Karpas-422 (cell line): Measurements from ENCODE around the gene ELMO3. TPM values are rescaled to one million over a fixed set of nuclear protein-coding genes. Genes with fewer than 3 reads are reported as not detected.

Source experiments
- DNase-seq: peaks from one replicate; pipeline ENCODE4 v3.0.0-alpha.2; 2015
- H2AFZ ChIP-seq: fragments of 200-600 bp; sonication (generic); 2 replicates; pipeline ENCODE4 v1.6.1; 2014; ENCODE audit warnings: antibody characterized with exemption, low read length, mixed read lengths
- H3K27ac ChIP-seq: fragments of 200-600 bp; sonication (generic); 2 replicates; pipeline ENCODE4 v1.5.1; 2014; ENCODE audit warnings: mild to moderate bottlenecking, low read length, moderate library complexity
- H3K27me3 ChIP-seq: fragments of 200-600 bp; sonication (generic); 2 replicates; pipeline ENCODE4 v1.6.1; 2014; ENCODE audit warnings: low read length, mixed read lengths
- H3K36me3 ChIP-seq: fragments of 200-600 bp; sonication (generic); 2 replicates; pipeline ENCODE4 v1.6.1; 2014; ENCODE audit warnings: low read length, mixed read lengths; ENCODE audit not compliant: insufficient read depth
- H3K4me1 ChIP-seq: fragments of 200-600 bp; sonication (generic); 2 replicates; pipeline ENCODE4 v1.6.1; 2014; ENCODE audit warnings: mild to moderate bottlenecking, low read length, mixed read lengths
- H3K4me2 ChIP-seq: fragments of 200-600 bp; sonication (generic); 2 replicates; pipeline ENCODE4 v1.6.1; 2014; ENCODE audit warnings: low read length, low read depth, mild to moderate bottlenecking; ENCODE audit not compliant: poor library complexity, severe bottlenecking
- H3K4me3 ChIP-seq: fragments of 200-600 bp; sonication (generic); 2 replicates; pipeline ENCODE4 v1.5.1; 2014; ENCODE audit warnings: mild to moderate bottlenecking, antibody characterized with exemption, low read length, mixed read lengths
- H3K79me2 ChIP-seq: fragments of 200-600 bp; sonication (generic); 2 replicates; pipeline ENCODE4 v1.6.1; 2014; ENCODE audit warnings: mild to moderate bottlenecking, low read length, mixed read lengths
- H3K9ac ChIP-seq: fragments of 200-600 bp; sonication (generic); 2 replicates; pipeline ENCODE4 v1.6.0; 2014; ENCODE audit warnings: low read length
- H3K9me2 ChIP-seq: fragments of 200-600 bp; sonication (generic), shearing (Covaris generic); replicated peaks from 2 replicates; pipeline ENCODE4 v1.6.0; 2014; ENCODE audit warnings: mild to moderate bottlenecking, low read length, moderate library complexity; ENCODE audit not compliant: insufficient read depth
- H3K9me3 ChIP-seq: fragments of 300-700, 200-600 bp; sonication (generic); 2 replicates; pipeline ENCODE4 v1.6.1; 2014; ENCODE audit warnings: low read length, mixed read lengths
- H4K20me1 ChIP-seq: fragments of 200-600 bp; sonication (generic); 2 replicates; pipeline ENCODE4 v1.6.1; 2014; ENCODE audit warnings: mild to moderate bottlenecking, antibody characterized with exemption, low read length, low read depth; ENCODE audit not compliant: insufficient read depth
- total RNA-seq: library from RNA; depleted of rRNA; stranded (reverse); fragments of >200 nt; shearing (Covaris generic); gene quantifications from 2 replicates; pipeline ENCODE4 v1.2.3, GENCODE V29; 2014; ENCODE audit warnings: low replicate concordance

Gene ELMO3
- total RNA-seq, 1 experiment from 2014 or later, result 0.82 TPM

DNA sequence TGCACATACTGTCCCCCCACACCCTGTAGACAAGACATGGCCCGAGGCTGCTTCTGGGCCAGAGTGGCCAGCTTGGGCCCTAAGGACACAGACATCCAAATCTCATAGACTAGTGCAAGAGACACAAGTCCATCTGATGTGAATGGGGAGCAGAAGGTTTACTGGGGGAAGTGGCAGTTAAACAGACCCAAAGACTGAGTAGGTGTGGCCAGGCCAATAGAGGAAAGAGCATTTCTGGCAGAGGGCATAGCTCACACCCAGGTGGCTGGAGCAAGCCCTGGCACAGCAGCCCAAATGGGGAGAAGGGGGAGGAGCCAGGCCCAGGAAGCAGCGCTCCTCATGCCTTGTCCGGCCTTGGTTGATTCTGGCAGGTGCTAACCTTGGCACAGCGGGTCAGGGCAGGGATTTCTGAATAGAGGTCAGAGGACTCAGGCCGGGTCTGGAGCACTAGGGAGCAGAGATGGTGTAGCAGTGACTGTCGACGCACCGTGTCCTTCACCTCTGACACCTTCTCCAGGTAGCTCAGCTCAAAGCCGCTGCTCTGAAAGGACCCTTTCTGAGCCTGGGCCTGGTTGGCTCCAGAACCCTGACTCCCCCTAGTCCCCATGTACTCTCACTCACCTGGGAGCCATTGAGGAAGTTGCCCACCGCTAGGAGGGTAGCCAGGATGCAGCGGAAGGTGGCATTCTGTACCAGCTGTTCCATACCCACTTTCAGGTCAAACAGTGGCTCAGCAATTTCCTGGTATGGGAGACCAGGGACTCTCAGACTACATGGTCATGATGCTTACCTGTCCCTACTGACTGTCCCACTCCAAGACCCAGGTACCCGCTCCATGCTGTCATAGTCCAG, 32.1 kb downstream of the ELMO3 start:
- H3K27ac ChIP-seq, result no peak overlapping the region
- peaks cover 27% of the 10 kb centered on the region for H3K79me2 ChIP-seq
- H3K36me3 ChIP-seq, result peaks cover 15% of the 10 kb centered on the region; the same call in 1 of the 2 replicates
- H3K4me3 ChIP-seq, result no peak overlapping the region
- H3K4me1 ChIP-seq, result peaks cover 14% of the 10 kb centered on the region
- H4K20me1 ChIP-seq, result peaks cover 12% of the 10 kb centered on the region; the same call in 1 of the 2 replicates
- no peaks in the 10 kb centered on the region for H3K9me2 ChIP-seq
- H2AFZ ChIP-seq, result no peak overlapping the region
- no peaks in the 10 kb centered on the region for H3K9me3 ChIP-seq
- H3K27me3 ChIP-seq, result no peaks in the 10 kb centered on the region
- DNase-seq, result no peak
- H3K4me2 ChIP-seq, result no peak overlapping the region
- no peak overlapping the region for H3K9ac ChIP-seq

DNA sequence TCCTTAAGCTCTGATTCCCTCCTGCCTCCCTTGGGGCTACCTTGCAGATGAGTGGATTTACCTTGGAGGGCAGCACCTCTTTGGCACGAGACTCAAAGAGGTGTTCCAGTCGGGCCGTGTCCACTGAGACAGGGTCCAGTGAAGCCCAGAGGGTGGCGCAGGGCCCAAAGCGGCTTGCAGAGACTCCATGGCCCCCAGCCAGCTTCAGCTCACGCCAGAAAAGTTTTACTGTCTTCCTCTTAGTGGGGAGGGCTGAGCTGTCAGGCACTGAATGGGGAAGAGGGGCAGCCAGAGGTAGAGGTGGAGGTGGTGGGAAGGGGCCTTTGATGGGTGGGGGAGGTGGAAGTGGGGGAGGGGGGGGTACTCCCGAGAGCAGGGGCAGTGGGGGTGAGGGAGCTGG, 34.7 kb downstream of the ELMO3 start:
- Histone ChIP-seq H3K9ac (no peak overlapping the region), H3K4me3 (no peak overlapping the region), H3K9me2 (no peaks in the 10 kb centered on the region), H3K79me2 (peaks cover 6% of the 10 kb centered on the region), H3K27ac (no peak overlapping the region), H3K4me1 (no peaks in the 10 kb centered on the region), H2AFZ (no peak overlapping the region), H3K9me3 (no peaks in the 10 kb centered on the region), H3K4me2 (no peak overlapping the region), H3K27me3 (no peaks in the 10 kb centered on the region), H4K20me1 (peaks cover 6% of the 10 kb centered on the region; the same call in 1 of the 2 replicates), H3K36me3 (peaks cover 24% of the 10 kb centered on the region)
- DNase-seq, result no peak

DNA sequence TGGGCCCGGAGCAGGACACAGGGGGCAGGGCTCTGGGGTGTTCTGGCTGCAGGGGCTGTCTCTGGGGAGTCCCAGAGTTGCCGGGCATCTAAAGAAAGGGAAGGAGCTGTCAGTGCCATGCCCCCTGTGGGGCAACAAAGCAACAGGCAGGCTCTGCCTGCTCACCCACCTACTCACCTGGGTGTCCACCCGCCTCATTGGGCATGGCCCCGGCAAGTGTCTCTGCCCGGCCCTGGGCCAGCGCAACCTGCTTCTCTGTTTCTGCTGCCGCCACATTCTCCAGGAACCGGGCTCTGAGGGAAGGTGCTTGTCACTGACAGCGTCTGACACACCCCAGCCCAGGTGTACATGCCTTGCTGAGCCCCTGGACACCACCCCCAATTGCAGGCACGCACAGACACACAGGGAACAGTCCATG, 35.3 kb downstream of the ELMO3 start:
- no peaks in the 10 kb centered on the region for H3K9me3 ChIP-seq
- DNase-seq, result no peak
- no peaks in the 10 kb centered on the region for H3K9me2 ChIP-seq
- peaks cover 18% of the 10 kb centered on the region for H3K36me3 ChIP-seq
- peaks cover 6% of the 10 kb centered on the region; the same call in 1 of the 2 replicates for H4K20me1 ChIP-seq
- 0 out of 2 replicates have a peak, but pooled peaks cover under 1% of the 10 kb centered on the region for H3K79me2 ChIP-seq
- H3K9ac ChIP-seq, result no peak overlapping the region
- H3K4me2 ChIP-seq, result no peak overlapping the region
- H3K27ac ChIP-seq, result no peak overlapping the region
- no peaks in the 10 kb centered on the region for H3K27me3 ChIP-seq
- H3K4me1 ChIP-seq, result no peaks in the 10 kb centered on the region
- no peak overlapping the region for H3K4me3 ChIP-seq
- no peak overlapping the region for H2AFZ ChIP-seq

DNA sequence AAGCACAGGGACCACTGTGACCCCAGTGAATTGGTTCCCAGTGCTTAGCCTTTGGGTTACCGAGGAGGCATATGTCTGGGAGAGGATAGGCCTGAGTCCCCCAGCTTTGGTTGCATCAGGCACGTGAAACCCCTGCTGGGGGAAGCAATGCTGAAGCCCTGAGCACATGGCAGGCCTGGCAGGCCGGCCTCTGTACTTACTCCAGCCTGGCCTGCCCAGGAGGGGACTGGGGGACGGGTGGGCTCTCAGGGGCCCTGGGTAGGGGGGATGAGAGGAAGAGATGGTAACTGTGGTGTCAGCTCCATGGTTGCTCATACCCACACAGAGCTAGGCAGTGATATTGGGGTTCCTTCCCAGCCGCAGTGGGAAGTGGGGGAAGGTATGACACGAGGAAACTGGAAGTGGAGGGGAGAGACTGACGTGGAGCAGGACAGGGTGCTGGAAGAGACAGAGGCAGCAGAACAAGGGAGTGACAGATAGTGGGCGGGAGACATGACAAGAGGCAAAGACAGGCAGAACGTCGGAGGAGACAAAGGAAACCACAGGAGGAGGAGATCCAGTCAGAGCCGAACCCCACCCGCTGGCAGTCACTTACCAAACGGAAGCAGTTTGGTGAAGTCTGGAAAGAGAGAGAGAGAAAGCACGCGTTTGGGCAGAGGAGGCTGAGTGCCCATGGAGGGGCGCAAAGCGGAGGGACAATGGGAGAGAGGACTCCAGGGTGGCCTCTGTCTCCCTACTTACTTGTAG, 37.1 kb downstream of the ELMO3 start:
- Histone ChIP-seq H3K4me3 (no peak overlapping the region), H3K79me2 (no peaks in the 10 kb centered on the region), H3K4me2 (no peak overlapping the region), H2AFZ (no peak overlapping the region), H3K9me2 (no peaks in the 10 kb centered on the region), H3K9me3 (no peaks in the 10 kb centered on the region), H3K27ac (no peak overlapping the region), H3K9ac (no peak overlapping the region), H3K27me3 (no peaks in the 10 kb centered on the region), H3K4me1 (no peaks in the 10 kb centered on the region), H4K20me1 (peaks cover 10% of the 10 kb centered on the region; the same call in 1 of the 2 replicates), H3K36me3 (peaks cover 15% of the 10 kb centered on the region; the same call in 1 of the 2 replicates)
- DNase-seq, result no peak

DNA sequence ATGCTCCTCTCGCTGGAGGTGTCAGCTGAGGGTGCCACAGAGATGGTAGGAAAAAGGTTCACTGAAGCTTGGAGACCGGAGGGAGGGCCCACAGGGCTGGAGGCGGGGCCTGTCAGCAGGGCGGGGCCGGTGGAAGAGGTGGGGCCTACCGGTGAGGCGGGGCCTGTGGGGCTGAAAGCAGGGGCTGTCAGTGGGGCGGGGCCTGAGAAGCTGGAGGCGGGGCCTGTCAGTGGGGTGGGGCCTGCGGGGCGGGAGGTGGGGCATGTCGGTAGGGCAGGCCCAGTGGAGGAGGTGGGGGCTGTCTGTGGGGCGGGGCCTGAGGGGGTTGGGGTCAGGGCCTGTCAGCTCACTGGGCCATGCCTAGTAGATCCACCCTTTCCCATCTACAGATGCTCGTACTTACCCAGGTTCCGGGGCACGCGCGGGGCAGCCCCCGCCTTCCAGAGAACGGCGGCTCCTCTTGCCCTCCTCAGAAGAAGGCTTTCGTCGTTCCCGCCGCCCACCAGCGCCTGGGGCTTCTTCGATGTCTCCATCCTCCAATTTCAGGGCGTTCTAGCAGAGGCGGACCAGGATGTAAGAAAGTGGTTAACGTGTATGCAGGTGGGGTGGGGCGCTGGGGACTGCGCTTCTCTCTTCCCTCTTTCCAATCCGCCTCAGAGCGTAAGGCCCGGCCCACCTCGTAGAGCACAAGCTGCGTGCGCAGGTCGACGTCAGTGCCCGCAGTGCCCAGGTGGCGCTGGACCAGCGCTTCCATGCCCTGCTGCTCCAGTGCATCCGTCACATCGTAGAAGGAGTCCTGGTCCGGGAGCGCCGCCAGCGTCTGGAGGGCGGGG, 37.8 kb downstream of the ELMO3 start:
- H3K4me2 ChIP-seq, result no peak overlapping the region
- peaks cover 10% of the 10 kb centered on the region; the same call in 1 of the 2 replicates for H3K36me3 ChIP-seq
- no peak overlapping the region for H3K9ac ChIP-seq
- no peak overlapping the region for H3K27ac ChIP-seq
- H3K9me2 ChIP-seq, result no peaks in the 10 kb centered on the region
- H3K9me3 ChIP-seq, result no peaks in the 10 kb centered on the region
- H3K4me3 ChIP-seq, result no peak overlapping the region
- peaks cover 10% of the 10 kb centered on the region; the same call in 1 of the 2 replicates for H4K20me1 ChIP-seq
- no peak overlapping the region for H2AFZ ChIP-seq
- H3K4me1 ChIP-seq, result peaks cover 6% of the 10 kb centered on the region
- peaks cover 3% of the 10 kb centered on the region; the same call in 1 of the 2 replicates for H3K79me2 ChIP-seq
- DNase-seq, result peak; percentile 94
- H3K27me3 ChIP-seq, result no peaks in the 10 kb centered on the region

DNA sequence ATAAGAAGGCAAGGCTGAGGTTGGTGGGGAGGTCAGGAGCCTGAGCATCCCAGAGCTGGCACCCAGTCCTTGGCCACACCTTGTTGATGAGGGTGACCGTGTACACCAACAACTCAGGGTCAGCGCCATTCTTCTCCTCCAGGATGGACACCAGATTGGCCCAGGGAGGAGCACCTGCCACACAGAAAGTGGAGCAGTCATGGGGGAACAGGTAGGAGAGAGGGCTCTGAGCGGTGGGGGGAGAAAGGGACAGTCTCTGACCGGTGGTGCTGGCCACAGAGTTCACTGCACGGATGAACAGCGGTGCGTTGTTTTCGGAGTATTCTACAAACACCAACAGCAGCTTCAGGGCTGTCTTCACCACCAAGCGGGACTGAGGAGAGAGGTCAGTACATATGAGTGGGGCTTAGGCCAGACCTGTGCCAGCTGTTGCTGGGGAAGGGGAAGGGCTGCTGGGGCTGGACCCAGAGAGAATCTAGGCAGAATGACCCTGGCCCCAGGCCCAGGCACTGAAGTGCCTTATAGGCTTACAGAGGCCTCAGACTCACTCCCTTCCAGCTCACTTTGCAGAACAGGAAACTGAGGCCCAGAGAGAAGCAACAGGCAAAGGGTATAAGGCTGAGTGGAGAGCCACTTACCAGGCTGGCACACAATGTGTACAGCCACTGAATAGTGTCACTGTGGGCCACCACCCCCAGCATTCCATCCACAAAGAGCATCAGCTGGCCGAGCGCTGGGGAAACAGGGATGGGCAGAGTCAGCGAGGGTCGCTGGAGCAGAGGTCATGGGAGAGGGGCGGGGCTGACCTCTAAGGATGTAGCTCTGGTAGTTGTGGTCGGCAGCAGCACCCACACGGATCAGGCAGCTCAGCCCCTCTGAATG, 38.7 kb downstream of the ELMO3 start:
- no peaks in the 10 kb centered on the region for H3K9me3 ChIP-seq
- no peak overlapping the region for H2AFZ ChIP-seq
- H3K9me2 ChIP-seq, result no peaks in the 10 kb centered on the region
- H3K9ac ChIP-seq, result no peak overlapping the region
- H4K20me1 ChIP-seq, result peaks cover 10% of the 10 kb centered on the region; the same call in 1 of the 2 replicates
- peaks cover 10% of the 10 kb centered on the region for H3K79me2 ChIP-seq
- DNase-seq, result no peak
- no peaks in the 10 kb centered on the region for H3K27me3 ChIP-seq
- no peak overlapping the region for H3K4me2 ChIP-seq
- H3K4me3 ChIP-seq, result no peak overlapping the region
- H3K4me1 ChIP-seq, result peaks cover 6% of the 10 kb centered on the region
- peaks cover 9% of the 10 kb centered on the region; the same call in 1 of the 2 replicates for H3K36me3 ChIP-seq
- no peak overlapping the region for H3K27ac ChIP-seq

DNA sequence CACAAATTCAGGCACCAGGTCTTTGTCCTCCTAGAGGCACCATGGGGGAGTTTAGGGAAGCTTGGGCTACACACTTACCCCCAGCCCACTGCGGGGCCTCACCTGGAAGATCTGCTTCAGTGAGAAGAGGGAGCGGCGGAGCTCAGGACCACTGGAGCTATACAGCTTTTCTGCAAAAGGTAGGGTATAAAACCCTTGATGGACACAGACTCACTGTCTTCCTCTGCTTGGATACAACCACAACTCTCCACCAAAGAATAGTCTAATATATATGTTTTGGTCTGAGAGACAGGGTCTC, 39.3 kb downstream of the ELMO3 start:
- Histone ChIP-seq H3K4me2 (no peak overlapping the region), H3K4me1 (peaks cover 6% of the 10 kb centered on the region), H2AFZ (no peak overlapping the region), H3K9me2 (no peaks in the 10 kb centered on the region), H3K79me2 (peaks cover 10% of the 10 kb centered on the region), H3K27ac (no peak overlapping the region), H3K9ac (no peak overlapping the region), H3K27me3 (no peaks in the 10 kb centered on the region), H3K4me3 (no peak overlapping the region), H4K20me1 (peaks cover 10% of the 10 kb centered on the region; the same call in 1 of the 2 replicates), H3K36me3 (peaks cover 9% of the 10 kb centered on the region; the same call in 1 of the 2 replicates), H3K9me3 (no peaks in the 10 kb centered on the region)
- no peak for DNase-seq
